CD8-positive, alpha-beta memory T cell (primary cell): ENCODE measurements around the gene ISG15. TPM values are rescaled to one million over a fixed set of nuclear protein-coding genes. Genes with fewer than 3 reads are reported as not detected.

Experiments
- CTCF ChIA-PET: fragments of 350-600 bp; sonication (Branson Sonifier 250); formaldehyde crosslinking; loops from one replicate; lab custom pipeline; 2021; ENCODE audit warnings: antibody characterized with exemption; lab: Charles Lee
- POLR2A ChIA-PET: fragments of 350-600 bp; sonication (Branson Sonifier 250); formaldehyde crosslinking; loops from one replicate; lab custom pipeline; 2021; ENCODE audit warnings: antibody characterized with exemption; lab: Charles Lee
- DNase-seq, 5 donors: peaks; one replicate each; pipeline versions ENCODE4 v3.0.0 to v3.0.0-alpha.2; 2020 to 2022; ENCODE audit warnings: mixed read lengths in 1 of 5
- H3K27ac ChIP-seq: one replicate; pipeline ENCODE4 v1.7.0; 2013; ENCODE audit warnings: low read depth, mild to moderate bottlenecking, low read length, moderate library complexity
- H3K27me3 ChIP-seq: 2 replicates; pipeline ENCODE4 v1.7.0; 2013; ENCODE audit warnings: low read length, mild to moderate bottlenecking; ENCODE audit not compliant: insufficient read depth, poor library complexity, severe bottlenecking
- H3K36me3 ChIP-seq: 2 replicates; pipeline ENCODE4 v1.7.0; 2013; ENCODE audit warnings: mild to moderate bottlenecking, low read length, moderate library complexity; ENCODE audit not compliant: insufficient read depth
- H3K4me1 ChIP-seq: 2 replicates; pipeline ENCODE4 v1.7.0; 2013; ENCODE audit warnings: mild to moderate bottlenecking, low read length, moderate library complexity; ENCODE audit not compliant: insufficient read depth
- H3K4me3 ChIP-seq: 2 replicates; pipeline ENCODE4 v1.7.0; 2013; ENCODE audit warnings: mild to moderate bottlenecking, low read length
- H3K9me3 ChIP-seq: 2 replicates; pipeline ENCODE4 v1.7.0; 2013; ENCODE audit warnings: mild to moderate bottlenecking, low read length
- H3K27ac Mint-ChIP-seq, 8 donors: one replicate each; pipeline ENCODE4 v1.8.0; 2020 to 2021; ENCODE audit warnings: mixed read lengths in 8 of 8, mild to moderate bottlenecking in 6 of 8, inconsistent platforms in 3 of 8, moderate library complexity in 3 of 8
- H3K27me3 Mint-ChIP-seq, 2 donors: one replicate each; pipeline ENCODE4 v1.8.0; 2020 to 2021; ENCODE audit warnings: mixed read lengths in 2 of 2, mild to moderate bottlenecking in 1 of 2, moderate library complexity in 1 of 2
- H3K36me3 Mint-ChIP-seq, 3 donors: one replicate each; pipeline ENCODE4 v1.8.0; 2020 to 2021; ENCODE audit warnings: mixed read lengths in 3 of 3, inconsistent platforms in 1 of 3, mild to moderate bottlenecking in 1 of 3
- H3K4me1 Mint-ChIP-seq, 3 donors: one replicate each; pipeline ENCODE4 v1.8.0; 2020 to 2021; ENCODE audit warnings: mixed read lengths in 3 of 3, inconsistent platforms in 1 of 3, mild to moderate bottlenecking in 1 of 3
- H3K4me3 Mint-ChIP-seq, 7 donors: one replicate each; pipeline ENCODE4 v1.8.0; 2020 to 2021; ENCODE audit warnings: mixed read lengths in 7 of 7, mild to moderate bottlenecking in 6 of 7, moderate library complexity in 4 of 7, inconsistent platforms in 2 of 7
- H3K9me3 Mint-ChIP-seq, 5 donors: one replicate each; pipeline ENCODE4 v1.8.0; 2020 to 2022; ENCODE audit warnings: mixed read lengths in 5 of 5, mild to moderate bottlenecking in 3 of 5, moderate library complexity in 2 of 5, inconsistent platforms in 1 of 5
- polyA plus RNA-seq: library from polyadenylated mRNA; unstranded; fragments of 300-500 nt; fragmentation: Illumina TruSeq; gene quantifications from one replicate; pipeline ENCODE4 v1.2.3, GENCODE V29; 2021
- total RNA-seq, 2 experiments: library from RNA; stranded (reverse); gene quantifications; one replicate each; pipeline ENCODE4 v1.2.3, GENCODE V29; 2021

ISG15 gene
- total and polyA plus RNA-seq, 3 experiments from 2014 or later: 16.9 to 250 (median 20.4) TPM

- Mint-ChIP-seq H3K9me3 (peaks cover 0 to 2% (median 0%) of the 10 kb centered on the region in 5 donors), H3K4me1 (peaks cover 9 to 20% (median 9%) of the 10 kb centered on the region in 3 donors), H3K27ac (peak within 1 kb of the TSS in 7 of 8 donors; percentile 85 to 94 (median 91)), H3K36me3 (no peaks in the 10 kb centered on the region), H3K4me3 (peak within 1 kb of the TSS; percentile 66 to 88 (median 78)), H3K27me3 (peaks cover 30 to 45% of the 10 kb centered on the region in 2 donors)
- Histone ChIP-seq H3K27ac (peak within 1 kb of the TSS; percentile 63), H3K4me1 (peaks cover 20% of the 10 kb centered on the region), H3K4me3 (peak within 1 kb of the TSS; percentile 39), H3K9me3 (no peaks in the 10 kb centered on the region), H3K27me3 (peaks cover 34% of the 10 kb centered on the region), H3K36me3 (no peaks in the 10 kb centered on the region)
- POLR2A ChIA-PET: no interaction called here
- CTCF ChIA-PET: no interaction called here
- peak; percentile 40 to 56 (median 49) for DNase-seq
Observed at GRCh38 chr1:999725-1000356, 13.5 kb upstream of the ISG15 start, which contains the start of gene HES4. Gene HES4 (minus strand): TSS chr1:1000097. CDS start chr1:999973, 124 bp downstream.

- Mint-ChIP-seq H3K9me3 (peaks cover 0 to 2% (median 0%) of the 10 kb centered on the region in 5 donors), H3K27ac (peak overlapping the region in 7 of 8 donors; percentile 85 to 94 (median 88)), H3K4me1 (peaks cover 15 to 25% (median 15%) of the 10 kb centered on the region in 3 donors), H3K4me3 (peak overlapping the region; percentile 66 to 88 (median 78)), H3K27me3 (peaks cover 31 to 45% of the 10 kb centered on the region in 2 donors), H3K36me3 (no peaks in the 10 kb centered on the region)
- H3K4me1 ChIP-seq: peaks cover 25% of the 10 kb centered on the region
- CTCF ChIA-PET: interaction anchor here (1.1 to 2.1 kb wide), 3 partner anchors 8 to 89 kb away, joined by 4 to 21 read pairs (median 14); partner anchors contain the start of gene ISG15
- peaks cover 41% of the 10 kb centered on the region for H3K27me3 ChIP-seq
- POLR2A ChIA-PET: interaction anchor here (1.2 kb wide), 1 partner anchor 14 kb away, joined by 6 read pairs; the partner anchor contains the start of gene ISG15
- peak overlapping the region; percentile 63 for H3K27ac ChIP-seq
- no peaks in the 10 kb centered on the region for H3K9me3 ChIP-seq
- peak; percentile 63 to 85 (median 72) for DNase-seq
- H3K36me3 ChIP-seq: no peaks in the 10 kb centered on the region
- peak overlapping the region; percentile 39 for H3K4me3 ChIP-seq
Observed at GRCh38 chr1:1000357-1001056, 12.8 kb upstream of the ISG15 start.

GRCh38 chr1:1001057-1001783, 12.1 kb upstream of the ISG15 start:
- CTCF ChIA-PET: interaction anchor here (1.0 to 2.1 kb wide), 7 partner anchors 9 to 89 kb away, joined by 3 to 21 read pairs (median 6); partner anchors contain the start of gene ISG15

GRCh38 chr1:1003618-1004419, 9.5 kb upstream of the ISG15 start:
- Mint-ChIP-seq H3K9me3 (peaks cover 0 to 2% (median 0%) of the 10 kb centered on the region in 5 donors), H3K27me3 (peaks cover 28 to 46% of the 10 kb centered on the region in 2 donors), H3K36me3 (no peaks in the 10 kb centered on the region), H3K4me1 (peaks cover 10 to 21% (median 10%) of the 10 kb centered on the region in 3 donors), H3K4me3 (no peak overlapping the region), H3K27ac (no peak overlapping the region)
- DNase-seq: no peak
- Histone ChIP-seq H3K36me3 (no peaks in the 10 kb centered on the region), H3K4me1 (peaks cover 20% of the 10 kb centered on the region), H3K9me3 (no peaks in the 10 kb centered on the region), H3K27ac (no peak overlapping the region), H3K27me3 (peaks cover 43% of the 10 kb centered on the region), H3K4me3 (no peak overlapping the region)
- POLR2A ChIA-PET: no interaction called here
- CTCF ChIA-PET: interaction anchor here (1.2 to 1.7 kb wide), 5 partner anchors 10 to 119 kb away, joined by 3 to 7 read pairs (median 4); partner anchors contain the start of genes AGRN and ISG15

More at GRCh38 chr1:1001057-1001783, 12.1 kb upstream of the ISG15 start:
- H3K9me3 ChIP-seq: no peaks in the 10 kb centered on the region
- H3K4me3 ChIP-seq: peak overlapping the region; percentile 20
- H3K27ac Mint-ChIP-seq: peak overlapping the region in 7 of 8 donors; percentile 84 to 94 (median 88)
- H3K27ac ChIP-seq: peak overlapping the region; percentile 63
- peaks cover 20% of the 10 kb centered on the region for H3K4me1 ChIP-seq
- H3K4me3 Mint-ChIP-seq: peak overlapping the region; percentile 66 to 88 (median 78)
- POLR2A ChIA-PET: interaction anchor here (1.2 kb wide), 1 partner anchor 13 kb away, joined by 6 read pairs; the partner anchor contains the start of gene ISG15
- peaks cover 0 to 2% (median 0%) of the 10 kb centered on the region in 5 donors for H3K9me3 Mint-ChIP-seq
- peaks cover 10 to 21% (median 12%) of the 10 kb centered on the region in 3 donors for H3K4me1 Mint-ChIP-seq
- no peaks in the 10 kb centered on the region for H3K36me3 Mint-ChIP-seq
- peaks cover 43% of the 10 kb centered on the region for H3K27me3 ChIP-seq
- peaks cover 29 to 44% of the 10 kb centered on the region in 2 donors for H3K27me3 Mint-ChIP-seq
- H3K36me3 ChIP-seq: no peaks in the 10 kb centered on the region
- DNase-seq: peak in 1 of 5 donors; percentile 46

- peaks cover 20% of the 10 kb centered on the region for H3K4me1 ChIP-seq
- H3K4me3 ChIP-seq: no peak overlapping the region
- H3K9me3 ChIP-seq: no peaks in the 10 kb centered on the region
- Mint-ChIP-seq H3K27ac (peak overlapping the region in 2 of 8 donors; percentile 11 to 26), H3K4me3 (peak overlapping the region in 1 of 7 donors; percentile 48), H3K9me3 (peaks cover 0 to 2% (median 0%) of the 10 kb centered on the region in 5 donors), H3K4me1 (peaks cover 10 to 21% (median 13%) of the 10 kb centered on the region in 3 donors), H3K36me3 (no peaks in the 10 kb centered on the region), H3K27me3 (peaks cover 28 to 50% of the 10 kb centered on the region in 2 donors)
- no peaks in the 10 kb centered on the region for H3K36me3 ChIP-seq
- POLR2A ChIA-PET: no interaction called here
- CTCF ChIA-PET: interaction anchor here (1.2 to 1.7 kb wide), 4 partner anchors 9 to 118 kb away, joined by 3 to 7 read pairs (median 4); partner anchors contain the start of genes AGRN and ISG15
- no peak overlapping the region for H3K27ac ChIP-seq
- H3K27me3 ChIP-seq: peaks cover 43% of the 10 kb centered on the region
- DNase-seq: no peak
Observed at GRCh38 chr1:1004420-1004779, 8.9 kb upstream of the ISG15 start.

GRCh38 chr1:1004780-1005697, 8.3 kb upstream of the ISG15 start:
- peaks cover 20% of the 10 kb centered on the region for H3K4me1 ChIP-seq
- H3K4me1 Mint-ChIP-seq: peaks cover 10 to 21% (median 13%) of the 10 kb centered on the region in 3 donors
- POLR2A ChIA-PET: no interaction called here
- H3K9me3 ChIP-seq: no peaks in the 10 kb centered on the region
- CTCF ChIA-PET: interaction anchor here (1.4 to 1.7 kb wide), 3 partner anchors 8 to 117 kb away, joined by 3 to 7 read pairs (median 4); partner anchors contain the start of gene ISG15
- peaks cover 0 to 2% (median 0%) of the 10 kb centered on the region in 5 donors for H3K9me3 Mint-ChIP-seq
- H3K36me3 Mint-ChIP-seq: no peaks in the 10 kb centered on the region
- H3K4me3 Mint-ChIP-seq: peak overlapping the region in 1 of 7 donors; percentile 48
- no peak overlapping the region for H3K4me3 ChIP-seq
- peaks cover 43% of the 10 kb centered on the region for H3K27me3 ChIP-seq
- peaks cover 27 to 50% of the 10 kb centered on the region in 2 donors for H3K27me3 Mint-ChIP-seq
- H3K27ac Mint-ChIP-seq: peak overlapping the region in 2 of 8 donors; percentile 11 to 26
- peak overlapping the region; percentile 39 for H3K27ac ChIP-seq
- no peaks in the 10 kb centered on the region for H3K36me3 ChIP-seq
- no peak for DNase-seq
